Fibroblast of villous mesenchyme (primary cell): ENCODE measurements around the gene RASGRF2. TPM values are rescaled to one million over a fixed set of nuclear protein-coding genes. Genes with fewer than 3 reads are reported as not detected.

Experiments
- DNase-seq: peaks from one replicate; pipeline ENCODE4 v3.0.0-alpha.2; 2010; ENCODE audit warnings: low read depth
- H3K4me3 ChIP-seq: 2 replicates; pipeline ENCODE4 v1.5.1; 2011; ENCODE audit warnings: low read depth, mild to moderate bottlenecking, low read length
- CTCF ChIP-seq: IDR thresholded peaks from 2 replicates; pipeline ENCODE4 v1.5.1; 2012; ENCODE audit warnings: low read depth, mild to moderate bottlenecking, low read length; ENCODE audit not compliant: insufficient read depth
- total RNA-seq: library from RNA; depleted of rRNA; stranded (reverse); fragments of >200 nt; gene quantifications from 2 replicates; pipeline ENCODE4 v1.2.3, GENCODE V29; 2012

RASGRF2 gene
- 3.9 and 9.0 TPM in 2 replicates for total RNA-seq

- peak; percentile 62 for DNase-seq
- no peak for TF ChIP-seq CTCF
- peak within 1 kb of the TSS; percentile 80 for H3K4me3 ChIP-seq
These were observed at the start of gene RASGRF2 for GRCh38 chr5:80959768-80960442. TSS of gene RASGRF2 (plus strand) at chr5:80960363. CDS start at chr5:80960739, 376 bp downstream.

- H3K4me3 ChIP-seq: no peak overlapping the region
- DNase-seq: no peak
- no peak for TF ChIP-seq CTCF
These were observed 47.7 kb upstream of the RASGRF2 start for GRCh38 chr5:80912479-80912878.

GRCh38 chr5:80915716-80916115 lies 44.4 kb upstream of the RASGRF2 start:
- H3K4me3 ChIP-seq: no peak overlapping the region
- no peak for TF ChIP-seq CTCF
- no peak for DNase-seq

- no peak overlapping the region for H3K4me3 ChIP-seq
- no peak for TF ChIP-seq CTCF
- DNase-seq: no peak
These were observed 43.5 kb upstream of the RASGRF2 start for GRCh38 chr5:80916676-80917075.

- no peak for TF ChIP-seq CTCF
- peak; percentile 64 for DNase-seq
- H3K4me3 ChIP-seq: no peak overlapping the region
These were observed 42.5 kb upstream of the RASGRF2 start for GRCh38 chr5:80917631-80918030.

GRCh38 chr5:80919678-80920196 lies 40.4 kb upstream of the RASGRF2 start:
- no peak for TF ChIP-seq CTCF
- no peak overlapping the region for H3K4me3 ChIP-seq
- DNase-seq: no peak
